HG02763 (cell line): ENCODE data around the gene PTH1R.

ENCODE experiments used
- ATAC-seq: cut with Tn5 transposase; IDR thresholded peaks from one replicate; pipeline ENCODE4 v1.9.1; 2021; ENCODE audit warnings: mild to moderate bottlenecking, moderate library complexity; ENCODE audit not compliant: unreplicated experiment

Gene PTH1R

DNA sequence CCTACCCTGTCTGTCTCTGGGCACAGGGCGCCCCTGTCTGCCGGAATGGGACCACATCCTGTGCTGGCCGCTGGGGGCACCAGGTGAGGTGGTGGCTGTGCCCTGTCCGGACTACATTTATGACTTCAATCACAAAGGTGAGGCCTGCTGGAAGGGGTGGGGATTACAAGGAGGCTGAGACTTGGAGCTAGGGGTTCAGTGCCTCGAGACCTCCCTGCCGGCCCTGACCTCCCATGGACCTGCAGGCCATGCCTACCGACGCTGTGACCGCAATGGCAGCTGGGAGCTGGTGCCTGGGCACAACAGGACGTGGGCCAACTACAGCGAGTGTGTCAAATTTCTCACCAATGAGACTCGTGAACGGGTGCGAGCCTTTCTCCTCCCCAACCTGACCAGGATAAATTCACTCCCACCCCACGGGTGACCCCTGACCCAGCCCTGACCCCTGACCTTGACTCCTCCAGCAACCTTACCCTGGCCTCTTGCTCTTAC lies 20.4 kb downstream of the PTH1R start:
- ATAC-seq = no peak

DNA sequence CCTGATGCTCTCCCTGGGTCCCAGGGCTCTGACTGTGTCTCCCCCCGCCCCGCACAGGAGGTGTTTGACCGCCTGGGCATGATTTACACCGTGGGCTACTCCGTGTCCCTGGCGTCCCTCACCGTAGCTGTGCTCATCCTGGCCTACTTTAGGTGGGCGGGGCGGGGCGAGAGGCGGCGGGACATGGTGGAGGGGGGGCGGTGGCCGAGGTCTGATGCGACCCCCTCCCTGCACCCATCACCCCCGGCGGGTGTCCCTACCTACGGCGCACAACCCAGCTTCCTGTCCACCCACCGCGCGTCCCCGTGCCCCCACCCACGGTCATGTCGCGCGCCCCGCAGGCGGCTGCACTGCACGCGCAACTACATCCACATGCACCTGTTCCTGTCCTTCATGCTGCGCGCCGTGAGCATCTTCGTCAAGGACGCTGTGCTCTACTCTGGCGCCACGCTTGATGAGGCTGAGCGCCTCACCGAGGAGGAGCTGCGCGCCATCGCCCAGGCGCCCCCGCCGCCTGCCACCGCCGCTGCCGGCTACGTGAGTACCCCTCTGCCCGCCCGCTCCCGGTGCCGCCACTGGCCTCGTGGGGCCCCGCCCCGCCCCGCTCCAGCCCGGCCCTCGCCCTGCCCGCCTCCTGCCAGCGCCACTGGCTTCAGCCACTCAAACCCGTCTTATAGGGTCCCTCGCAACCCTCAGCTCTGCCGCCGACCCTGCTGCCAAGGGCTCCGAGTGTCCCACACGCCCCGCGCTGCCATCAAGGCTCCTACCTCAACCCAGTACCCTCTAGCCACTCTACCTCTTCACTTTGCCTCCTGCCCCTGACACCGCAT lies 21.0 kb downstream of the PTH1R start:
- no peak for ATAC-seq

DNA sequence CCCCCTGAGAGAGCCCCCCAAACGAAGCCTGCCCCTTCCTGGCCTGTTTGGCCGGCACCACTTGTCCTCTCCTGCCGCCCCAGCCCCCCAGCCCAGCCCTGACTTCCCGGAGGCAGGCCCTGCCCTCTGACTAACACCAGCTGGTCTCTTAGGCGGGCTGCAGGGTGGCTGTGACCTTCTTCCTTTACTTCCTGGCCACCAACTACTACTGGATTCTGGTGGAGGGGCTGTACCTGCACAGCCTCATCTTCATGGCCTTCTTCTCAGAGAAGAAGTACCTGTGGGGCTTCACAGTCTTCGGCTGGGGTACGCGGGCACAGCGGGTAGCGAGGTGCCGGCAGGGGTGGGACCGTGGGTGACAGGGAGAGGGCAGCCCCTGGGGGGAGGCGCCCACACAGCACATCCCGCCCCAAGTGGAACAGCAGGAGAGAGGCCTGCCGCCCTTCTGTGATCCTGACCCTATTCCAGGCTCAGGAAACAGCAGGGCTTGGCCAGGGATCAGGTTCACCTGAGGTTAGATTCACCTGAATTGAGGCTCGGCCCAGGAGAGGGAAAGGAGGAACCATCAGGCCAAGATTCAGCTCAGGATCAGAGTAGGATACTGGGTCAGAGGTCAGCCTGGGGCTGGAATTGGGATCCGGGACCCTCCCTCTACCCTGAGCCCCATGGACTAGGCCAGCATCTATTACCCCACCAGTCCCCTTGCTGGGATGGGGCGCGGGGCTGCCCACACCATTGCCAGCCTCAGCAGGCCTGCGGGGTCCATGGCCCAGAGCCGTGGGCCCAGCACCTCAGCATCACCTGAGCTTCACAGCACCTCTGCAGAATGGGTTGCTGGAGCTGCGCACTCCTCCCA lies 21.9 kb downstream of the PTH1R start:
- no peak for ATAC-seq

- ATAC-seq = no peak
Observed at GRCh38 chr3:46900007-46900292, 22.4 kb downstream of the PTH1R start.

- ATAC-seq = no peak
Observed at GRCh38 chr3:46900356-46900755, 22.8 kb downstream of the PTH1R start.

- ATAC-seq = no peak
Observed at GRCh38 chr3:46901061-46901460, 23.5 kb downstream of the PTH1R start.

- no peak for ATAC-seq
Observed at GRCh38 chr3:46901591-46902187, 24.2 kb downstream of the PTH1R start.

DNA sequence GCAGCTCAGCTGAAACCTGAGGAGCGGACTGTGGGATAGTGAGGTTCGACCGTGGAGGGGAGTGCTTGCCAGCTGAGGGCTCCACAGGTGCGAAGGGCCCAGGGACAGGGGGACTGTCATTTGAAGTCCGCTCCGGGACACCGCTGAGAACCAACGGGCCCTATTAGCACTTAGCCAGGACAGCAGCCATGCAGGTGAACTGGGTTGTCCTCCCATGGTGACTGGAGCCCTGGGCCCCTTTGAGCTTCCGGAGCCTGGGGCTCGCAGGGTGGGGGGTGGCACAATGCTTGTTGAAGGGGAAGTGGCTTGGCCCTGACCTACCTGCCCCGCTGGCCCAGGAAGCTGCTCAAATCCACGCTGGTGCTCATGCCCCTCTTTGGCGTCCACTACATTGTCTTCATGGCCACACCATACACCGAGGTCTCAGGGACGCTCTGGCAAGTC lies 24.7 kb downstream of the PTH1R start:
- no peak for ATAC-seq

- no peak for ATAC-seq
Observed at GRCh38 chr3:46903341-46904302, 26.1 kb downstream of the PTH1R start.

- ATAC-seq = no peak
Observed at GRCh38 chr3:46904303-46905212, 27.0 kb downstream of the PTH1R start.

GRCh38 chr3:46905213-46905560 lies 27.7 kb downstream of the PTH1R start:
- ATAC-seq = no peak

DNA sequence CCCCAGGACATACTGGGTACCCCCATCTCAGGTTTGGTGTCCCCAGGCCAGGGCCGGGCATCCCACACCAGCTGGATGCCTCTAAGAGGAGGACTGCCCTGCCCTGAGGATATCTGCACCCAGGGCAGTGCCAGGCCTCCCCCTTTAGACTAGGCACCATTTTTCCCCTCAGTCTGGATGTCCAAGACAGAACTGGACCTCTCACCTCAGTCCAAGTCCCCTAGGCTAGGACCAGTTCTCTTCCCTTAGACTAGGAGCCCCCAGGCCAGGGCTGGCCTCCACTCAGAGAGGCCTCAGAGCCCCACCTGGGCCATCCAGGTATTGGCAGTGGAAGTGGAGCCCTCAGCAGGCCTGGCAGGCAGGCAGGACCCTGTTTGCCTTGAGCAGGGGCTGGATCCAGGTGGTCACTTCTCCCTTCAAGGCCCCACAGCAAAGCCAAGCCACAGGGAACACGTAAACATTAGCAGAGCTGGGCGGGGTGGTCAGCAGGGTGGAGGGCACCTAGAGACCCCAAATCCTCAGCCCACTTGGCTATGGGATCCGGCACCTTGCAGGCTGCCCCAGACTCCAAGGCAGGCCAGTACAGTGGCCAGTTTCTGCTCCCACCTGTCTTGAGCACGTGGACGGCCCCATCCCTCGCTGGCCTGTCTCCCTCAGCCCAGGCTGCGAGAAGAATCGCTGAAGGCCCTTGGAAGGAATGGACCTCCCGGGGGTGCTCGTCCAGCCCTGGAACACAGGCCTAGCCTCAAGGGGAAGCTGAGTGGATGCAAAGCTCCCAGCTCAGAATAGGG lies 28.3 kb downstream of the PTH1R start:
- no peak for ATAC-seq

DNA sequence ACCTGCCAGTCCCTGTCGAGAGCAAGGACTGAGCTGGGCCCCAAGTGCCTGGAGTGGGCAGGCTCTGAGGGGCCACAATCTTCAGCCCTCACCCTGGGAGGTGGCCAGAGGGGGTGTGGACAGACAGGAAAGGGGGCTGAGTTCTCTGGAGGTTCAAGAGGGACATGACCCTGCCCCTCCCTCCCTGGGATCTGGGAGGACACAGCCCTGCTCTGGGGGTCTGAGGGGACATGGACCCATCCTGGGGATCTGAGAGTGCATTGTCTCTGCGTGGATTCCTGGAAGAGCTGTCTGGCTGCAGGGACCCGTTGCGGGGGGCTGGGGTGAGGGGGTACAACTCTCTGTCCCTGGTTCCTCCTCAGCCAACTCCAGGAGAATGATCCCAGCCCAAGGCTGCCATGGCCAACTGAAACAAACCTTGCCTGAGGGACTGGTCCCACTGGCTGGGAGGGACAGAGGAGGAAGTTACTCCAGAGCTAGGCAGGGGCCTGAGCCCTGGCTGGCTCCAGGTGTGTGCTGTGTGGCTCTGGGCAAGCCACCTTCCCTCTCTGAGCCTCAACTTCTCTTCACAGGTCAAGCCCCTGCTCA lies 29.0 kb downstream of the PTH1R start:
- no peak for ATAC-seq

DNA sequence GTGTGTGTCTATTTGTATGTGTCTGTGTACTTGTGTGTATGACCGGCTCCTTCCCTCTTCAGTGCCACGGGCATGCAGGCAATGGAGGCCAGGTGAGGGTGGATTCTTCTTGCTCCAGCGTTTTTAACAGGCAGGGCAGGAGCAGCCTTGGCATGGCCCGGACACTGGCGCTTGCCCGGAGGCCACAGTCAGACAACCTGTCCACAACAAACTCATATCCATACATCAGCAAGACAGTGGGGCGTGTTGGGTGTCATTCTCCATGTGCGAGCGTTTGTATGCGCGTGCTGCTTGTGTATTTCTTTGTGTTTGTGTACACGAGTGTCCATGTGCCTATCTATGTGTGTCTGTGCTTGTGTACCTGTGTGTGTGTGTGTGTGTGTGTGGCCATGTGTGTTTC lies 29.8 kb downstream of the PTH1R start:
- no peak for ATAC-seq

DNA sequence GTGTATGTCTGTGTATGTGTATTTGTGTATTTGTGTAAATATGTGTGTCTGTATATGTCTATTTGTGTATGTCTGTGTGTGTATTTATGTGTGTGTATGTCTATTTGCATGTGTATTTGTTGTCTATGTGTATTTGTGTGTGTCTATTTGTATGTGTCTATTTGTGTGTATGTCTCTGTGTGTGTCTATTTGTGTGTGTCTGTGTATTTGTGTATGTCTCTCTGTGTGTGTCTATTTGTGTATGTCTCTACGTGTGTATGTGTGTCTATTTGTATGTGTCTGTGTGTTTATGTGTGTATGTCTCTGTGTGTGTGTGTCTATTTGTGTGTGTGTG lies 30.4 kb downstream of the PTH1R start:
- ATAC-seq = no peak

DNA sequence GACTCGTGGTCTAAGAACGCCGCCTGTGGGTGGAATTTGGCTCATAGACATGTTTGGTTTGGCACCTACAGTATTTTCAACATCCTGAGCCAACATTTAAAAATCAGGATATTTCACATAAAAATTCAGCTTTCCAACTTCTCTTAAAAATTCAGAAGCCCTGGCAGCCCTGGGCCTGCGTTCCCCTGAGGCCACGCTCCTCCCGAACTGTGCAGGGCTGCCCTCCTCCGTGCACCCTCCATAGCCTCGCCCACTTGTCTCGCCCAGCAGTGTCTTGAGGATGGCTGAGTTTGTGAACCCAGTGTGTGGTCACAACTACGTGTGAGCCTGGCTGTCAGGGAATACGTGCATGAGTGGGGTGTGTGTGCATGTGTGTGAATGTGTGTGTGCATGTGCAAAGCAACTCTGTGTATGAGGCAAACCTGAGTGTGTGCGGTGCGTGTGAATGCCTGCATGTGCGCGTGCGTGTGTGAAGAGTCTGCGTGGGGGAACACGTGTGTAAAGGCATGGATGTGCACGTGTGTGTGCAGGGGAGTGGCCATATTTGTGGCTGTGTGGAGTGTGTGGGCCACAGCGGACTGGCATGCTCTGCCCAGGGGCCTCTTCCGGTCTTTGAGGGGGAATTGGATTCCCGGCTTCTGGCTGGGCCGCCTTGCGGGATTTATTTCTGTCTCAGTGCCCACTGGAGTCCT lies 30.9 kb downstream of the PTH1R start:
- no peak for ATAC-seq

DNA sequence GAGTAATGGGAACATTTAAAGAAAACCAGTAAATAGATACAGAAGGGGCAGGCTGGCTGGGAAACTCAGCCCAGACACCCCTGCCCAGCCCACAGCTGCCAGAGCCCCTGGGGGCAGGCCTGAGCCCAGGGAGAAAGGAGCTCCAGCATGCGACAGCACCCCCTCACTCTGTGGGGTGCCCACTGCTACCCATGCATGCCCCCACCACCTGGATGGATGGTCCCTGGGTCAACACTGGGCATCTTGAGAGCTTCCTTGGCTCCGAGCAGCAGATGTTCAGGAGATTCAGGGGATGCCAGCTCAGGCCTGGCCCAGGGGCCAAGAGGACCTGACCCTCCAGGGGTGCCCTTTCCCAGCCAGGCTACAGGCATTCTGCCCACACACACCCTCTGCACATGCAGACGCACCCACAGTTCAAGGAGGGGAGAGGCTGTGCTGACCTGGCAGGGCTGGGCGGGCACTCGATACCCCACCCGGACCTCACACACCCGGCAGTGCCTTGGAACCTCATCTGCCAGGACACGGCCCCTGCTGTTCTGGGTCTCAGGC lies 31.5 kb downstream of the PTH1R start:
- no peak for ATAC-seq
